SU-DHL-6 (cell line): ENCODE measurements around the gene AVPR2.

ENCODE experiments used
- CTCF ChIP-seq: fragments of 200-600 bp; sonication (generic); IDR thresholded peaks from one replicate; pipeline ENCODE4 v1.5.1; 2017; ENCODE audit warnings: antibody characterized with exemption, mild to moderate bottlenecking, low read length, moderate library complexity; ENCODE audit not compliant: insufficient read depth, poor library complexity, severe bottlenecking
- EZH2phosphoT487 ChIP-seq: fragments of 200-600 bp; sonication (generic), shearing (Covaris generic); conservative IDR thresholded peaks from 2 replicates; pipeline ENCODE4 v1.6.1; 2018; ENCODE audit warnings: mild to moderate bottlenecking, antibody characterized with exemption, low read length, moderate library complexity, mixed read lengths

DNA sequence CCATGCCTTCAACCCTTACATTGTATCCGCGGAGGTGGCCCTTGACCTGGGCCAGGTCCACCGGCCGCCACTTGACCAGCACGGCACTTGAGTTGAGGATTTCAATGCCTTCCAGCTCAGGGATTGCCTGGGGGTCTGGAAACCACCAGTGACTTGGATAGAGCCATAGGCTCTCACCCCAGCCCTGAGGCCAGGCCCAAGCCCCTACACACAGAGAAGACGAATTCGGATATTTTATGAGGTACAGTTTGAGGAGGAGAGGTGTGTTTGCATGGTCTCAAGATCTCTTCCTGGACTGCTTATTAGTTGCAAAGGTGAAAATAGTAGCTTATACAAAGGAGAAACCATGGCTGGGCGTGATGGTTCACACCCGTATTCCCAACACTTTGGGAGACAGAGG lies 38.8 kb upstream of the AVPR2 start:
- TF ChIP-seq CTCF: no peak
- TF ChIP-seq EZH2phosphoT487: no peak
